Hypothalamus (tissue), 51 donors: ENCODE data around the gene SPRED2.

Experiments used
- DNase-seq, 51 donors: peaks; one replicate each; lab custom pipeline; 2025; lab: John Stamatoyannopoulos, UW

SPRED2 gene

DNA sequence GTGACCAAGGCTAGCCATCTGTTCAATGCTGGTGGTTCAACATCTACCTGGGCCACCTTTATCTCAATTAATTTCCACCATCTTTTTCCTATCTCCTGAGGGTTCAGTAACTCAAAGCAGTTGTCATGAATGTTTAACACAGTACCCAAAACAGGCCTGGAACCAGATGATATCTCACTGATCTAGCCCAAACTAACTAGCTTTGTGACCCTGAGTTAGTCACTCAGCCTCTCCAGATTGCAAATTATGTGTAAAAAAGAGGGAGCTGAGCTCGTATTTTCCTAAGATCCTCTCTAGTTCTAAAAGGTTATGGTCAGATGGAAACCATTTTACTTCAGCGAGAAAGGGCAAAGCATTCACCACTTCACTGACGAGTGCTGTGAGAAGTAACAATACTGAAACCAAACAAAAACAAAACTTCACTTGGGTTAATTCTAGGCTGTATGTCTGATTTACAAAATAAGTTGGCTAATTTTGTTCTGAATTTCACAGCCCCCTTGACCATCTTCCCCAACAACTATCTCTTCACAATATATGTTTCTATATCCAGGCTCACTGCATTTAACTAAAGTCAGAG, 14.8 kb downstream of the SPRED2 start:
- no peak for DNase-seq

DNA sequence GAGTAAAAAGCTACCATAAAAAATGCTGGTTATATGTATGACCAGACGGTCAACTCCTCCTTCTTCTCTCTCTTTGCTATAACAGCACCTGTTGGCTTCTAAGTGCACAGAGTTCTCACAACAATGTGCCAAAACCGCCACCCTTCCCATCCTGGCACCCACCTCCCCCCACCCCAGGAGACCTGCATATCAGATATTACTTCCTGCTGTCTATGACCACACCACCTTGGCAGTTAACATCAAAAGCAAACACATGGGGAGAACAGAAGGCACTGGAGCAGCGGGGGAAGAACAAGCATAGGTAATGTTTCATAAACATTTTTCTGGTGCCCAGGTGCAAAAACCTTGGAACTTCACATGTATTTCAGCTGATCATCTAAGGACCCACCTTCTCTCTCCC, 15.5 kb downstream of the SPRED2 start:
- DNase-seq: no peak

DNA sequence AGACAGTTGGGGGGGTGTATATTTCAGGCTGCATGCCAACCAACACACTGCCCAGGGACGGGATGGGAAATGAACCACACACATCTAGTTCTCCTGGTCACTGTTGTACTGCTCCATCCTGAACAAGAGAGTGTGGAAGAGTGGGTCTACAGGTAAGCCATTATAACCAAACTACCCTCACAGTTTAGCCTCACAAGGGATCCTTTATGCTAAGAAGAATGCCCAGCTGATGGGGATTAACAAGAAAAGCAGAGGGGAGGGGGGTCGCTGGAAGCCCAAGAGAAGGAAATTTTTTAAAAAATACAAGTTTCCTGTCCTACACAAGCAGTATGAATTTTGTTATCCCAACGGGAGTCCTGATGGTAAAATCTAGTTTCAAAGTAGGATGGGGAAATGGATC, 16.1 kb downstream of the SPRED2 start:
- DNase-seq: no peak

DNA sequence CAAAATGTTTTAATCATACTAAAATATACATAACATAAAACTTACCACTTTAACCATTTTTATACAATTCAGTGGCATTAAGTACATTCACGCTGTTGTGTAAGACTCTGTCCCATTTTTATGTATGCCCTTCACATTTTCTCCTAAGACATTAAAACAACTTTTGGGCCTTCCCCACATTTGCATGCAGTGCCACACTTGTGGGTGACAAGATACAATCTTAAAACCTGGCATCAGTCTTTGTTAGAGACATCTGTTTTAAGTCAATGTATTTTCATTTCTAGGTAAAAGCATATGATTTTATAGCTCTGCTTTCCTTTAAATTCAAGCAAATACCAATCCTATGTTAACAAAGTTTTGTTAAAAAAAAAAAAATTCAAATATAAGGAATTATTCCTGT, 17.3 kb downstream of the SPRED2 start:
- DNase-seq: no peak

DNA sequence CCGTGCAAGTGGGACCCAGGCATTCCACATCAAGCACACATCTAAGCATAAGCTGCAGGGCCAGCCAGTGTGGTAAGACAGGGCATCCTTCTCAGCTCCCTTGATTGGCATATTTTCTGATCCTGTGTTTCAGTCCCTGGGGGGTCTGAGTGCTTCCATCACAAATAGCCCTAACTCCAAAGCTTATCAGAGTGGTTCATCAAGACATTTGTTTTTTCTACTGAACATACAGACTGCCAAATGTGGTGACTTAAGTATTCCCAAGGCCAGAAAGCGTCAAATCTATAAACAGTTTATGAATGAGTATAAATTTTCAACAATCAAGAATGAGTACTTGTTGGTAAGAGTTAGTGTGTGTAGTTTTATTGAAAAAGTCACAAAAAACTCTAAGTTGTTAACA, 18.8 kb downstream of the SPRED2 start:
- no peak for DNase-seq

DNA sequence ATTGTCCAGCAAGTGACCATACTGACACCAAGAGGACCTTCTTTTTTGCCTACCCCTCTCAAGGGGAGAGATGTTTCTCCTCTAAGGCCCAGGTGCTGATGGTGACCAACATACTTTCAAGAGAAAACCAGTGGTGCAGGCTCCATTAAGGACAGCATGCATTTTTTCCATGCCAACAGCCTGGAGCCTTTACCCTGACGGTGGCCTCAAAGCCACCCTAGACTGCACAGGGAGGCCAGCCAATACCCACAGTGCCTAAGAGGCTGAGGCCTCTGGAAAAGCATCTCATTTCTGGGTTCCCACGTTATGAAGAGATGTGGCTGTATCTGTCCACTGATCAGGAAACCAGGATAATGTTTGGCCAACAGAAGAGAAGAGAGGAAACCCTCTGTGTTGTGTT, 19.3 kb downstream of the SPRED2 start:
- DNase-seq: no peak

DNA sequence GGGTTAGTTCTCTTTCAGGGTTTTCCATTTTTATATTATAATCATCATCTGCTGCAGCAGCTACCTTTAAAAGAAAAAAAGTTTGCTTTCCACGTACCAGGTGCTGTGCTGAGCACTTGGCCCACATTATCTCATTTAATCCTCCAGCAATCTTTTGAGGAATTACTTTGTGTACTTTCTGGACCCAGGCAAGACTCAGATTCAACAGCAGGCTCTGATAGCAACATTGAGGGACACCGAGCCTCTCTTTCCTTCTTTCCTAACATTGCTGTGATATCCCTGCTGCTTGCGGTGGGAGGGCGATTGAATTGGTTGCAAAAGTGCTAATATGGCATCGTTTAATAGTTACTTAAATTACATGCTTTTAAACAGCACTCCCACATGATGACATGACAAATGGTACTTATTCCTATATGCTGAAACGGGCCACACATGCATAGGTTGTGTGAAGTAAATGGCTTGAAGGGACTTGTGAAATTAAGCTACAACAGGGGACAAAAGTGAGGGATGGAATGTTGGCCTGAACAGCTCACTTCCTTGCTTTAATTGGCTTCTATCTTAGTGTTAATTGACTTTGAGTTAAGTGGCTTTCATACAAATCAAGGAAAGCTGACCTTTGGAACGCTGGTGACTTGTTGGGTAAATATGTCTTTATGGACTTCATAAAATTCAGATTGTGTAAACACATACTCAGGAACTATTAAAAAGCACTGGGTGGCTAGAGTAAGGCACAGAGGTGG, 21.2 kb downstream of the SPRED2 start:
- no peak for DNase-seq

DNA sequence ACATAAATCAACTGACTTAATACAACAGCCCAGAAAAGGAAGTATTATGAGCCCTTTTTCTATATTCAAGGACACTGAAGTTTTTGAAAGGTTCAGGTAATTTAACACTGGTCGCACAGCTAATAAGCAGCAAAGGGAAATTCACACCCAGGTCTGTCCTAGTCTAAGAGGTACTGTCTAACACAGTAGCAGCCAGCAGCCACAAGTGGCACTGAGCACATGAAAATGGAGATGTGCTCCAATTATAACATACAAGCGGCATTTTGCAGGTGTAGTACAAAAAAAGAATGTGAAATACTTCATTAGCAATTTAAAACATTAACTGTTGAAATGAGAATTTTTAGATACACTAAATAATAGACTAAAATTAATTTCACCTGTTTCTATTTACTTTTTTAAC, 23.4 kb downstream of the SPRED2 start:
- no peak for DNase-seq

DNA sequence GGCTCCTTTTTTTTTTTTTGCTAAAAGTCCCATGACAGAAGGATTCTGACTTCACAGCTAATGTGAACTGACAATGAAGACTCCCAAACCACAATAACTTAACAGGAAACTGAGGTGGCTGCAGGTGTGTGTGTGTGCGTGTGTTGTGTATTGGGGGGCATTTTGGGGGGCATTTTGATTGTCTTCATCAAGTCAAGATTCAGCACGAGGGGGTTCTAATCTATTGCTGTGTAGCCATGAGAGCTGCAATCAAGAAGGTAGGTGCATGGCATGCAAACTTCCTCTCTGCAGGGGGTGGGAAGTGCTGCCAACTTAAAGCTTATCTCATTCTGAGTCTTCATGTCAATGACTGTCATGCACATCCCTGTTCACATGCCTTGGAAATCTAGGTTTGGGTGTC, 25.2 kb downstream of the SPRED2 start:
- no peak for DNase-seq

DNA sequence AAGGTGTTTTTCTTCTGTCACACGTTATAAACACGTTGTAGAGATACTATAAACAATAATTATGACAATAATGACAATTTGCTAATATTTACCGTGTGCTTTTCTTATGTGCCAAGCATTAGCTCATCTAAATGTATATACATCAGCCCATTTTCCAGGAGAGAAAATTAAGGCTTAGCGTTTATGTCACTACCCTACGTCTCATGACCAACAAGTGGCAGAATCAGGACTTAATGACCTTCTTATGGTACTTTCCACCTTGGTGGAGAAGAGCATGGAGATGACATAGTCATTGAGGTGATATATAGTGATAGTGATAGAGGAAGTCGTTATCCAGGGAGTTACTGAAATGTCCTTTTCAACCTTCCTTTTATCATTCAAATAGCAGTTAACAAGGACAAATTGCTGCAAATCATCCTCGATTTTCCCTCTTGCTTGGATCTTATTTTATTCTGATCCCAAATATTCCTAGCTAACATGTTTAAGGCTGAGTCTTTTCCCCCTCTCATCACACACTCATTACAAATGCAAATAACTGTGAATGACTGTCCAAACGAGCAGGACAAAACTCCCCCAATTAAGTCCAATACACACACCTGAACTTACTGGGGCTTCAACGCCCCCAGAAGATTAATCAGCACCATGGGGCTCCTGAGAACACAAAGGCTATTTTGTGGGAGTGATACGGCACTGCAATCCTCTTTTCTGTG, 27.3 kb downstream of the SPRED2 start:
- no peak for DNase-seq

DNA sequence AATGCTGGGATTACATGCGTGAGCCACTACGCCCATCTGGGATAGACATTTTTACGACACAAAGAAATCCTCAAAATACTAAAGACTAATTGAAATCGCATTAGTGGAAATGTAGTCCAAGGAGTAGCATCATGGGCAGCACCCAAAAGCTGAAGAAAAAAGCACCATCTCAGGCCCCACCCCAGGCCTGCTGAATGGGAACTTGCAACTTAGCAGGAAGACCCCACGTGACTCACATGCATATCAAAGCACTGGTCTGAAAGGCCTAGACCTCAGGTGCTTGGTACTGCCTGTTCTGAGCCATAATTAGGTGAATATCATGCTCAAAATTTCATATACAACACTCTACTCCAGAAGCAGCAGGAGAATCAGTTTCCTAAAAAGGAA, 28.9 kb downstream of the SPRED2 start:
- no peak for DNase-seq

DNA sequence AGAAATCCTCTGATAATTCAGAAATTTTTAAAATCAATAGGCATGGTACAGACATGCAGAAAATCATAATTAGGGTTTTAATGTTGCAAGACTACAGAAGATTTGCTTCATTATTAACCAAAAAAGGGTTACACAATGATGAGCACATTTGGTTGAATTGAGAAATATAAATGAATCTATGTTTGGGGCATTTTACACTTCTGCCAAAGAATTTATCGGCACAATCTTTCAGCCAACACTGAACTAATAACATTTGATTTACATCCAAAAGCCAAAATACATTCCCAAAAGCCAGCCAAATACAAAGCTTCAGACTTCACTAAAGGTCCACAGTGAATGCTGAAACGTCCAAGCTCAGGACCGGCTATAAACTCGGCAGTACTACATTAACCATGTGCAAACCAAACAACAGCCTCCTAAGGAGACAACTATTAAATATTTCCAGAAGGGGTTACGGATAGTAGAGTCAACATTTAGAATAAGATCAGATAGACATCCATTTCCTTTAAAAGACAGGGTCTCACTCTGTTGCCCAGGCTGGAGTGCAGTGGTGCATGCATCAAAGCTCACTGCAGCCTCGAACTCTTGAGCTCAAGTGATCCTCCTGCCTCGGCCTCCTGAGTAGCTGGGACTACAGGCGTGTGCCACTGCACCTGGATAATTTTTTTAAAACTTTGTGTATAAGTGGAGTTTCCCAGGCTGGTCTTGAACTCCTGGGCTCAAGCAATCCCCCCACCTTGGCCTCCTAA, 29.4 kb downstream of the SPRED2 start:
- no peak for DNase-seq

DNA sequence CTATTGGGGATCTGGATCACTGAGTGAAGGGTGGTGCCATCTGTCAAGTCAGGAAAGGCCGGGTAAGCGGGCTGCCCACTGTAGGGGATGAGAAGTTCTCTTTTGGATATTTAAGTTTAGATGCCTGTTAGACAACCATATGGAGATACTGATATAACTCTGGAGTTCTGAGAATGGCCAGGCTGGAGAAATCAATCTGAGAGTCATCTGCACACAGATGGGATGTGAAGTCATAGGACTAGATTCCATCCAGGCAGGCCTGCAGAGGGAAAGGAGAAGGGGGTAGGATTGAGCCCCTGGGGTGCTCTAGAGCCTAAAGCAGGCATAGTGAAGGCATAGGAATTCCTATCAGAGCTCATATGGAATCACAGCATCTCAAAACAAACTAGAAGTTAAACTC, 30.1 kb downstream of the SPRED2 start:
- DNase-seq: no peak

DNA sequence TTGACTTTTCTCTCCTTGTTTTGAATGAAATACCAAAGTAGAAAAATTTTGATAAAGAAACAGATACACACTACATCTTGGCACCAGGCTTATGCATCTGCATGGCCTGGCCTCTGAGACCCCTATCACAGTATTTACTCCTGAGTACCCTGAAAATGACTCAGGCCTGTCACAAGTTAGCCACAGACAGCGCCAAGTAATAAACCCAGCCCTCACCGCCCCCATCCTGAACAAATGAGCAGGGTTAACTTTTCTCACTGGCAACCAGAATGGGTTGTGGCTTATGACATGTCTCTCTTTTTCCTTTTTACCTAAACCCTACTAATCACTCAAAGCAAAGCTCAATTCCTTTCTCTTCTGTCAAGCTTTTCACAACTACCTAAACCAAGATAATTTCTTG, 35.3 kb downstream of the SPRED2 start:
- DNase-seq: no peak

DNA sequence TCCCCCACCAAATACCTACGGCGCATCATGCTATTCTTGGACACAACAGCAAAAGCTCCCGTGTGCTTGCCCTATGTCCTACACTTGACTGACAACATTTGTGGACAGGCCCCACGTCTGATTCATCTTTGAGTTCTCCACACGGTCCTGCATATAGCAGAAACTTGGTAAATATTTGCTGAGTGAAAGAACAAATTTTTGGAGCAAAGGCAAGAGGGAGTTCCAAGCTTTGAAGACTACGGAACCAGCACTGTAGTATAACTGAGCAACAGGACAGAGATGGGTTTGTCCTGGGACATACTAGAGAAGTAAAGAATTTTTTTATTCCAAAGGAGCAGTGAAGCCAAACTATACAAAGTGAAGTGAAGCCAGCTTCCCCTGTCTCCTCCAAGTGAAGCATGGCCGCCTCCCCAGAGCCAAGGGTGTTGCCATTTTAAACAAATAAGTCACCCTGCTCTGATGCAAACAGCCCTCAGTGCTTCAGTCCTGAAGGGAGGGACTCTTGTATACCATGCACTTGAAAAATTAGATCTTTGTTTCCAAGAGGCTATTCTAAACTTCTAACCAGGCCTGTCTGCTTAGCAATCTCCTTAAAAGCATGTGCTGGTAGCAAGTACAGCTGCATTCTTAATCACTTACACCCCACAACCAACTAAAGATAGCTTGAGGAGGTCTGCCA, 35.9 kb downstream of the SPRED2 start:
- DNase-seq: no peak

DNA sequence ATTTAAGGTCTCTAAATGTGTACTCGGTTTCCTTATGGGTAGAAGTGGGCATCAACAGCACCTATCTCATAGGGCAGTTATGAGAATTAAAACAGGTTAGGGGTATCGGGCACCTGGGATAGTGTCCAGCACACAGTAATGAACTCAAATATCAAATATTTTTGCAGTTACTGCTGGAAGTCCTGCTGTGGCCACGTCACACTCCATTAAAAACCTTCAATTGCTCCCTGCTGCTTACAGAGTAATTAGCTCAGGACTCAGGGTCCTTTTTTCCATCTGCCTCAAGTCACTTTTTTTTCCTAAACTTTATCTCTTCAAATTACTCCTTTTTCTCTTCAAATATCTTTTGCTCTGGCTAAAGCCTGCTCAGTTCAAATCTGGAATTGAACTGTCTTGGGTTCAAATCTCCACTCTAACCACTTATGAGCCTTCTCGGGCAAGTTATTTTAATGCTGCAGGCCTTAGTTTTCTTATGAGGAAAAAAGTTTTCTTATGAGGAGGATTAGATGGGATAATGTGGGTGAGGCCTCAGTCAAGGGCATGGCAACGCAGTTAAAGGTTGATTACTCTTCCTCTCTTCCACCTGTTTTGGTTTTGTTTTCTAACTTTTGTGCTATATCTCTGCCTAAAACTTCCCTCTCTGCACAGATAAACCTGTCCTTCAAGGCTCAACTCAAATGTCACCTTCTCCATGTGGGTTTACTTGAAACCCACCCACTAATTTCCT, 36.6 kb downstream of the SPRED2 start:
- DNase-seq: no peak

DNA sequence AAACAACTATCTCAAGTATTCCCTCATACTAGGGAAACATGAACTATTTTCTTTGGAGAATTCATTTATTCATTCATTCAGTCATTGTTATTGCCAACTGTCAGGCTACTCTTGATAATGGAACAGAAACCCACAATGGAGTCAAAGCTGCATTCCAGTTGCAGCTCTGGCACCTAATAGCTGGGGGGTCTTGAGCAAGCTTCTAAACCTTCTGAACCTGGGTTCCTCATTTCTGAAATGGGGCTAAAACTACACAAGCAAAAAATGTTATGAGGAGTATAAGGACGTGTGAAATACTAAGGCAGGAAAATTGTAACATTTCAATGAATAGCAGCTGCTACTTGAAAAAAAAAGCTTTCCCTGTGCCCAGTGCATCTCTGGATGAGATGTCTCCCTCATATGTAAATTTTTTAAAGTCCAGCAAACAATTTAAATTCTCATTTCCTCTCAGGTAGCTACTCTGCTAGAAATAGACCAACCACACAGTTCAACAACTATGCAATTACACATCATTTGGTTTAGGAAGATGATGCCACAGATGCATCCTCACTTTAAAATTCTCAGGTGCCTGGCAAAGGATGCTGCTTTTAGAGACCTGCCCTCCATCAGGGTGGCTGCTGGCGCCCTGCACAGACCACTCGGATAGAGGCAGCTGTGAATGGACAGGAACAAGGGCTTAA, 38.5 kb downstream of the SPRED2 start:
- DNase-seq: no peak

DNA sequence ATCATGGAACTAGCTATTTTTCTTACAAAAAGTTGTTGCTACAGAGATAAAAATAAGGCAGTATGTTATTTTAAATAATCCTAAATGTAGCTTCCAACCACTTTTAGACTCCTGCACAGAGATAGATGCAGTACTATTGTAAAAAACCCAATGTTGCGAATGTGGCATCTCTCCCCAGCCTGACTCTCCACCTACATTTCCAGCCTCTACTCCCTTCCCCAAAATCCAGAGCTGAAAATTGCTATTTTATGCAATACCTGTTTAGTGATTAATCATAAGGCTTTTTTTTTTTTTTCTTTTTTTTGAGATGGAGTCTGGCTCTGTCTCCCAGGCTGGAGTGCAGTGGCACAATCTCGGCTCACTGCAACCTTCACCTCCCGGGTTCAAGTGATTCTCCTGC, 39.4 kb downstream of the SPRED2 start:
- no peak for DNase-seq

DNA sequence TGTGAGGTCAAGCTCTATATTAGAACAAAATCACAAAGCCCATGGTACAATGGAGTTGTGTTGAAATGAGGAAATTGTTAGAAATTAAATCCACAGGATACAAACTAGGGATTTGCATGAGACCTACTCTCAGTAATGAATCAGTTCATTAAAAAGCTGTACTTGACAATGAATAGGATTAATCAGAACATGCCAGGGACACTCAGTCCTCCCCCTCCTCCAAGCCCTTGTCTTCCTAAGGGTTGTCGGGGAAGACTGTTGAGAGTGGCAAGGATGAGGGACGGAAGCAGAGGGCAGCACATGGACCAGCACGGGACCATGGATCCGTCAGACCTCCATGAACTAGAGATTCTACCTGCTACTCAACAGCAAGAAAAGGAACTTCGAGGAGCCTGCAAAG, 39.8 kb downstream of the SPRED2 start:
- DNase-seq: peak in 7 of 51 donors; percentile 5 to 31 (median 17)

DNA sequence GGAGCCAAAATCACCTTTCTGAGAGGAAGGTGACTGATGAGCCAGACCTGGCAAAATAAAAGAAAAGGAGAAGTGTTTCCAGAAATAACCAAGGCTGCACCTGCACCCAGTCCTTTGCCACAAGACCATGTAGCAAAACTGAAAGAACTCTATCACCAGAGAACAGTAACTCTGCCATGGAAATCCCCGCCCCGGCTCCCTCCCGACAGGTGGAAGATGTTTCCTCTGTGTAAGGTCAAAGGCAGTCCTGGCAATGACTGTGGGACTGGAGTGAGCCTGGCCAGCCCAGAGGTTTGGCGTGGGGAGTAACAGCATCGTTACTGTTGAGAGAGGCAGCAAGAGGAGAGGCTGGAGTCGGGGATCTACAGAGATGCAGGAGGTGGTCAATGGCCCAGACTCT, 42.3 kb downstream of the SPRED2 start:
- DNase-seq: no peak
